Measurements from ENCODE around the gene ST3GAL2.

DNA sequence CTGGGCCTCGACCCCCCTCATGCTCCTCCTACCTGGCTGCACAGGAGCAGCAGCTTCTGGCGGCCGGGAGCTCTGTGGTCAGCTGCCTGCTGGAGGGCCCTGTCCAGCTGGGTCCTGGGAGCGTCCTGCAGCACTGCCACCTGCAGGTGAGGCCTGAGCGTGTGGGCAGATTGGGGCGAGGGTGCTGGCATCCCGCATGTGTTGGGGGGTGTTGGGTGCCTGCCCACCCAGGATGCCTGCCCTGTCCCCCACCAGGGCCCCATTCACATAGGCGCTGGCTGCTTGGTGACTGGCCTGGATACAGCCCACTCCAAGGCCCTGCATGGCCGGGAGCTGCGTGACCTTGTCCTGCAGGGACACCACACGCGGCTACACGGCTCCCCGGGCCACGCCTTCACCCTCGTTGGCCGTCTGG lies 32.0 kb upstream of the ST3GAL2 start:
- TF ChIP-seq POLR2AphosphoS5 (IDR thresholded peaks at IDR 0.05; ENCODE audit: borderline replicate concordance, low read depth, low read length) (no peak), EZH2 (IDR thresholded peaks at IDR 0.05) (no peak)

All from SK-N-MC (cell line).